ENCODE results near the gene TAPBP.
"Not testable (repeated sequence)": the region's sequence is repeated elsewhere in the genome, so short reads cannot be mapped to it uniquely, and the experiment has no call there.

TAPBP gene

DNA sequence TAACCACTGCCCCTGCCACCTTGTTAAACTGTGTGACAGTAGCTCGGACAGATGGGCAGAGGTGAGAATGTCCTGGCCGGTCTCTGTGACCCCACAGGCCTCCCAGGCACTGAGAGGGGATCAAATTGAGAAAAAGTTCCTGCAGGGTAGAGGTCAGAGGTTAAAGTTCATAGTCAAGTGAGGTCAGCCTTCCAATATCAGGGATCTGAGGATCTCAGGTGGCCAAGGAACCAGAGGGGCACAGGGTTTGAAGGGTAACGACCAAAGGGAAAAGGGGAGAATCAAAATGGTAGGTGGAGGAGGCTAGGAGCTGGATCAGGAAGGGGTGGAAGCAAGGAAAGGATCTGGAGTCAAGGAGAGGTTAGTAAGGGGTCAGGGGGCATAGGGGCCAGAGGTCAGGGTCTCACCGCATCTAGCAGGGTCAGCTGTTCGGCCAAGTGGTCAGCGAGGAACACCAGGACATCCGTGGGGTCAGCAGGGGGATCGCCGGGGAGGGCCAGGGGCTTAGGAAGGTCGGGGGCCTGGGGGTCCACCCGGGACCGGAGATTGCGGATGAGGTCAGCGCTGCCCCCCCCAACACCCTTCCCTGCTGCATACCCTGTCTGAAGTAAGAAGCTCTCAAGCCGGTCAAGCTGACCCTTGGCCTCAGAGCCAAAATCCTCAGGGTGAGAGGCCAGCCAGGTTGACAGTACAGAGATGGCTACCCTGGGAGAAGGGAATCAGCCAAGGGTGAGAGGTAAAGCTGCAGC is 18.1 kb downstream of the TAPBP start:
- DNase-seq: no peak

GRCh38 chr6:33294086-33294823 is 19.6 kb downstream of the TAPBP start:
- no peak for DNase-seq

- DNase-seq: no peak
These were observed 20.7 kb downstream of the TAPBP start for GRCh38 chr6:33292996-33293682.

DNA sequence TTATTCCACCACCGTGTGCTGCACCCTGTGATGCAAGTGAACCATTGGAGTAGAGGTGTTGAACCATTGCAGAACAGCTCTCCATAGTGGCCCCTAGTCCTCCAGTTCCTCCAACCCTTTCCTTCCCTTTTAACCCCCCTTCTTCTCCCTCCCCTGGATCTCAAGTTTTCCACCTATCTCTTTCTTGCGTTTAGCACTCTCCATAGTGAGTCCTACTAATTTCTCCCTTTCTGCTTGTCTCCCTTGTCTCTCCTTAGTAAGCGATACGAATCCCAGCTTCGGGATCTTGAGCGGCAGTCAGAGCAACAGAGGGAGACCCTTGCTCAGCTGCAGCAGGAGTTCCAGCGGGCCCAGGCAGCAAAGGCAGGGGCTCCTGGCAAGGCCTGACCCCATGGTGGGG is 23.4 kb downstream of the TAPBP start:
- no peak for DNase-seq

DNA sequence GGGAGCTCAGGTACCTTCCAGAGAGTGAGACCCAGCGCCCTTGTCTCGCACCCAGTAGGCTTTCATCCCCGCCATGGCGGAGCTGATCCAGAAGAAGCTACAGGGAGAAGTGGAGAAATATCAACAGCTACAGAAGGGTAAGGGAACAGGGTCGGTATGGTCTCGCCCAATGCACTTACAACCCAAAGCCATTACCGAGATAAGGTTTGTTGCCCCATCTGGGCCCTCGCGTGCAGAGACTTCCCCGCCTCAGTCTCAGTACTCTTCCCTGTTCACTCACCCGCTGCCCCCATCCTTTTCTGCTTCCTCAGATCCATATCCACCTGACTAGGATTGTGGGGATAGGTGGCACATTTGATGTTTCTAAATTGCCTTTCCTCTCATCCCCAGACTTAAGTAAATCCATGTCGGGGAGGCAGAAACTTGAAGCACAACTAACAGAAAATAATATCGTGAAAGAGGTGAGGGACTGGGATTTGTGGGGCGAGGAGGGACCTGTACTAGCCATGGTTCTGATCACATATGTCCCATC is 24.0 kb downstream of the TAPBP start:
- DNase-seq: no peak

DNA sequence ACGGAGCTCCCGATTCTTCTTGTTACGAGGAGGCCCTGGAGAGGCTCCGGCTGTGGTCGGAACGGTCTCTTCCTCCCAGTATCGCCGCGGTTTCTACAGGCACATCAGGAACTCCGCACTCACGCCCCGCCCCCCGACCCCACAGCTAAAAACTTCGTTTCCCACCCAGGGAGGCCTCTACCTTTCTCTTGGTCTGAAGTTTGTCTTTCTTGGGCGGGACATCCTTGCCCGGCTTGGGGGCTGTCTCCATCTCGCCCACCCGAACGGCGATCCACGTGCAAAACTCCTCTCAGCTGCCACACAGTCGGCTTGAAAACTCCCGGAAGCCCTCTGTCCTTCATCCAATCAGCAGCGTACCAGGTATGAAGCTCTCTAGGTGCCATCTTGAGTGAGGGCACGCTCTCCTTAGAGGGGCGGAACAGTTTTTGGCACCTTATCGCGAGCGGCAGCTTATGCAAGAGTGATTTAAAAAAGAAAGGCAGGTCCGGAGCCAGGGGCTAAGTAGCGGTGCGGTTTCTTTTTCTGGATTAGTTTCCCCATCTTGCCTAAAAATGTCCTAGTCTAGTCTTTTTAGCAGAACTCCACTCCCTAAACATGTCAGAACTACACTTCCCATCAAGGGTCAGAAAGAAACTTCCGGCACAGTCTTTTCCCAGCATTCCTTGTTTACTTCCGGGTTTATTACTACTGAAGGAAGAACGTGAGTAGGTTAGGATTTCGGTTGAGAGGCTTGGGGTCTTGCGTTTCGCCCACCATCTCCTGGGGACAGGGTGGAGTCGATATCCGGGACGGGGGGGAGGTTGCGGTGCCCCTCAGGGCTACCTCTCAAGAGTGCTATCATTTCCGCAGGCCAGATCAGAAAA is 24.7 kb downstream of the TAPBP start, which contains the start of the genes PFDN6 and WDR46:
TSS of gene PFDN6 (plus strand) at position 681 of the 863 bp plus-strand sequence. CDS start 256 bp downstream, outside the sequence.
TSS of gene WDR46 (minus strand) at position 319 of the 863 bp plus-strand sequence. CDS start at position 250, 69 bp downstream.
- peak; percentile 85 for DNase-seq

- DNase-seq: no peak
These were observed 25.5 kb downstream of the TAPBP start for GRCh38 chr6:33288141-33288920.

DNA sequence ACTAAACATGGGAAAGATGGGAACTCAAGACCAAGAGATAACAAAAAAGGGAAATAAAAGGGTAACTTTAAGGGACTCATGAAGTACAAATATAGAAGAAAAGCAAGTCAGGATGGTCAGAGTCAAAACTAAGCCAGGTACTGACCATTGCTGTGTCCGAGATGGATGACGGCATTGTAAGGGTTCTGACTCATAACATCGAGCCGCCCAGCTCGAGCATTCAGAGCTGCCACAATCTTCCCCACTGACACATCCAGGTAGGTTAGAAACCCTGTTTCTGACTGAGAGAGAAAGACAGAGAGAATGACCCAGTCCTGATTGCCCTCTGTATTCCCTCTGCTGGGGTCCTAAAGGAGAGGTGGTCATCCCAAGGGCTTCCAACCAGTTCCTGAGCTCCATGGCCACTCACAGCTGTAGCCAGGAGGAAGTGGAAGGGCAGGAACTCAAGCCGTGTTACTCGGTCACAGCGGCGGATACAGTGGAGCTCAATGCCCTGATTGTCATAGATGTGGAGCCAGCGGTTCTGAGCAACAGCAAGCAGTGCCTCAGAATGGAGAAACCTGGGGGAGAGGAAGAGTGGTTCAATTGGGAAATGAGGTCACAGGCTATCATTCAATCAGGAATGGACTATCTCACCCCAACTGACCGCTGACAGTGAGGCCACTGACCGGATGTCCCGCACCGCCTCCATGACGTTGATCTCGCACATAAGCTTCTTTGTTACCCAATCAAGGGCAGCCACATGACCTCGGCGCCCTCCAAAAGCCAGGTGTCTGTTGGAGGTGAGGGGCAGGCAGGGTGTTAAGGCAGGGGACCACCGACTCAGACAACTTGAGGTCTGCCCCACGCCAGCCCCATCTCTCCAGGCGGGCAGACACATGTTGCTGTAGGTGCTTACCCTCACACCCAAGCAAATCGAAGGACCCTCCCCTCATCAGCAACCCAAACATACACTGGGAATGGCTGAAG is 26.6 kb downstream of the TAPBP start:
- DNase-seq: no peak

DNA sequence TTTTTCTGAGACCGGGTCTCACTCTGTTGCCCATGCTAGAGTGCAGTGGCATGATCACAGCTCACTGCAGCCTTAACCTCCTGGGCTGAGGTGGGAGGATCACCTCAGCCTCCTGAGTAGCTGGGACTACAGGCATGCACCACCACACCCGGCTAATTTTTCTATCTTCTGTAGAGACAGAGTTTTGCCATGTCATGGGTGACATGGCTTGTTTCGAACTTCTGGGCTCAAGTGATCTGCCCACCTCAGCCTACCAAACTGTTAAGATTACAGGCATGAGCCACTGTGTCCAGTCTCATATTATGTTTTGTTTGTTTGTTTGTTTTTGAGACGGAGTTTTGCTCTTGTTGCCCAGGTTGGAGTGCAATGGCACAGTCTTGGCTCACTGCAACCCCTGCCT is 28.7 kb downstream of the TAPBP start:
- DNase-seq: not testable (repeated sequence)

DNA sequence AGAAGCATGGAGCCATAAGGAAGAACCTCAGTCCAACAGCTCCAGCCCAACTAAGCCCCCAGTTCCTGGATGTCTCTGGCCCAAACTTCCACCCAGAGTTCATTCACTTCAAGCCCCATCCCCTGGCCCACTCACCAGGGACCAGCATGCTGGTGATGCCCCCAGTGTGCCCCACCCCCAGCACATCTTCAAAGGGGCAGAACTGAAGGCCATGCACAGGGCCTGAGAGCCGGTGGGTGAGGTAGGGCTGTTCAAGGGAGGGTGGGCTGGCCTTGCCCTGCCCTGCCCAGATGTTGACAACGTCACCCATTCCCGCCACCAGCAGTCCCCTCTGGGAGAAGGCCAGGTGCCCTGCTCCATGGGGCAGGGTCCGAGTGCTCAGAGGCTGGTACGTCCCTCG is 33.3 kb downstream of the TAPBP start:
- no peak for DNase-seq

DNA sequence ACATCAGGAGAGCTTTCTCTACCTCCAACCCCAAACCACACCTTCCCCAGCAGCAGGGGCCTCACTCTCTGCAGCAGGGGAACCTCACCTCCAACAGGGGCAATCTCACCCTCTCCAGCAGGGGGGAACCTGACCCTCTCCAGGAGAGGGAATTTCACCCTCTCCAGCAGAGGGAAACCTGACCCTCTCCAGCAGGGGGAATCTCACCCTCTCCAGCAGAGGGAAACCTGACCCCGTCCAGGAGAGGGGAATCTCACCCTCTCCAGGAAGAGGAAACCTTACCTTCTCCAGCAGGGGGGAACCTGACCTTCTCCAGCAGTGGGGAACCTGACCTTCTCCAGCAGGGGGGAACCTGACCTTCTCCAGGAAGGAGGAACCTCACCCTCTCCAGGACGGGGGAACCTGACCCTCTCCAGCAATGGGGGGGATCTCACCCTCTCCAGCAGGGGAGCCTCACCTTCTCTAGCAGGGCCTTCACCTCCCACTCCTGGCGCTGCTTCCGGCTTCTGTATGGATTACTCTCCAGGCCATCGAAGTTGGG is 33.8 kb downstream of the TAPBP start:
- DNase-seq: no peak

- DNase-seq: no peak
These were observed 34.6 kb downstream of the TAPBP start for GRCh38 chr6:33279257-33279695.

GRCh38 chr6:33278810-33279209 is 35.1 kb downstream of the TAPBP start:
- DNase-seq: no peak

DNA sequence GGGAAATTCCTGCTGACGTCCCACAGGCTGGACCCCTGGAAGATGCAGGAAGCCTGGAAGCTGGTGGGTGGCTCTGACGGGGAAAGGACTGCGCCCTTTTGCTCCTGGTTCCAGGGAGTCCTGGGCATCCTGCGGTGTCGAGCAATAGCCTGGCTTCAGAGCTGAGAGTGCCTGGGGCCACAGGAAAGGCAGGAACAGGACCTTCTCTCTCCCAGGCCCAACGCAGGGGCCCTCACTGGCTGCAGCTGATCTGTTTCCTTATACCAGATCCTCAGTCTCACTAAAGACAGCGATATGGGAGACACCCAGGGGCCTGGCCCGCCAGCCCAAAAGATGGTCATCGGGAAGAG is 35.5 kb downstream of the TAPBP start:
- DNase-seq: no peak

DNA sequence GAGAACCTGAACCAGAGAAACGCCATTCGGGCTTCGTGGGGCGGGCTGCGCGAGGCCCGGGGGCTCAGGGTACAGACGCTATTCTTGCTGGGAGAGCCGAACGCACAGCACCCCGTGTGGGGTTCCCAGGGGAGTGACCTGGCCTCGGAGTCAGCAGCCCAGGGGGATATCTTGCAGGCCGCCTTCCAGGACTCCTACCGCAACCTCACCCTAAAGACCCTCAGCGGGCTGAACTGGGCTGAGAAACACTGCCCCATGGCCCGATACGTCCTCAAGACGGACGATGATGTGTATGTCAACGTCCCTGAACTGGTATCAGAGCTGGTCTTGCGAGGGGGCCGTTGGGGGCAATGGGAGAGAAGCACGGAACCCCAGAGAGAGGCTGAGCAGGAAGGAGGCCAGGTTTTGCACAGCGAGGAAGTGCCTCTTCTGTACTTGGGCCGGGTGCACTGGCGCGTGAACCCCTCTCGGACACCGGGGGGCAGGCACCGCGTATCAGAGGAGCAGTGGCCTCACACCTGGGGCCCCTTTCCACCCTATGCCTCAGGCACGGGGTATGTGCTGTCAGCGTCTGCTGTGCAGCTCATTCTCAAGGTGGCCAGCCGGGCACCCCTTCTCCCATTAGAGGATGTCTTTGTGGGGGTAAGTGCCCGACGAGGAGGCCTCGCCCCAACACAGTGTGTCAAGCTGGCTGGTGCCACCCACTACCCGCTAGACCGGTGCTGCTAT is 36.1 kb downstream of the TAPBP start:
- peak; percentile 58 for DNase-seq

DNA sequence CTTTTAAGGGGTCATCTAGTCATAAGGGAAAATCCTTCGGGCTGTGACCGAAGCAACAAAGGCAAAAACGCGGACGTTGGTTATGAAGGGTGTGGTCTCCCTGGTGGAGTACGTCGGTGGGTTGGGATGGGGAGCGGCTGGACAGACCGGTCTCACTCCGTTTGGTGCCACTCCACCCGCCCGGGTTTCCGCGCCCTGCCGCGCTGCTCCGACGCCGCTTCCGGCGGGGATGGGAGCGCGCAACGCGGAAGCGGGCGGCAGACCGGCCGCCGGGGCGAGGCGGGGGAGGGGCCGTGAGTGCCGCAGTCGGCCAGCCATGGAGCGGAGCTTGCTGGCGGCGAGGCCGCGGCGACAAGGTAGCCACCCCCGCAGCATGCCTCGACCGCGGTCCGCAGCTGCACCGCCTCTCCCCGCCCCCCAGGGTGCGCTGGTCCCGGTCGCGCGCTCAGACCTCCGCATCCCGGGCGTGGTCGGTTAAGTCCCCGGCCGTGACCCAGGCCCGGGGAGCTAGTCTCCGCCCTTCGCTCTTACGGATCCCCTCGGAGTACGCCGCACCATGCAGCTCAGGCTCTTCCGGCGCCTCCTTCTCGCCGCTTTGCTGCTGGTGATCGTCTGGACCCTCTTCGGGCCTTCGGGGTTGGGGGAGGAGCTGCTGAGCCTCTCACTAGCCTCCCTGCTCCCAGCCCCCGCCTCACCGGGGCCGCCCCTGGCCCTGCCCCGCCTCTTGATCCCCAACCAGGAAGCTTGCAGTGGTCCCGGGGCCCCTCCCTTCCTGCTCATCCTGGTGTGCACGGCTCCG is 36.8 kb downstream of the TAPBP start, which contains the start of gene B3GALT4:
TSS of gene B3GALT4 (plus strand) at position 260 of the 799 bp plus-strand sequence. CDS start at position 557, 297 bp downstream.
- DNase-seq: peak; percentile 90

GRCh38 chr6:33276581-33276863 is 37.4 kb downstream of the TAPBP start:
- no peak for DNase-seq

GRCh38 chr6:33275795-33276580 is 37.9 kb downstream of the TAPBP start:
- peak; percentile 41 for DNase-seq

Data from stimulated activated CD4-positive, alpha-beta T cell treated with anti-CD3 and anti-CD28 coated beads, Interleukin-15, amount 100 ng/mL, for 24 hours (primary cell).